ENCODE results near the gene PACSIN2. TPM values are rescaled to one million over a fixed set of nuclear protein-coding genes. Genes with fewer than 3 reads are reported as not detected.

Gene PACSIN2
- total and polyA plus RNA-seq, 7 experiments from 2014 or later: 26.6 to 62.5 (median 36.3) TPM

DNA sequence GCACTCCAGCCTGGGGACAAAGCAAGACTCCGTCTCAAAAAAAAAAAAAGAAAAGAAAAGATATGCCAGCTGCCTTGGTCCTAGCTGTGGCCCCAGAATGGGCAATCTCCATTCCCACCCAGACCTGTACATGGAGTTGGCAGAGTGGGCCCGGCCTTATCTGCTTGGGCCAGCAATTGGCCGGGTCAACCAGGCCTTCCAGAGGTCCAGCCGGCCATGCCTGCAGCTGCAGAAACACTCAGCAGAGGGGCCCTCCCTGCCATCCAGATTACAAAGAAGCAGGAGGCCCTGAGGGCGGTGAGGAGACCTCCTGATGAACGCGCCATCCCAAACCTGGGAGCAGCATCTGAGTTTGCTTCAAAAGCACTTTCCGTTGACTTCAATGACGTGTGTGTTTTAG, 131.0 kb downstream of the PACSIN2 start:
- Mint-ChIP-seq H3K27me3 (no peaks in the 10 kb centered on the region), H3K4me1 (peaks cover 0 to 11% (median 3%) of the 10 kb centered on the region in 7 donors), H3K4me3 (no peak overlapping the region), H3K9me3 (no peaks in the 10 kb centered on the region), H3K27ac (no peak overlapping the region), H3K36me3 (peaks cover 5 to 27% (median 11%) of the 10 kb centered on the region in 5 donors)
- no peak overlapping the region for H3K4me3 ChIP-seq (ENCODE audit: low read length)
- H3K4me1 ChIP-seq (ENCODE audit: control insufficient read depth in 2 of 2, insufficient read depth in 2 of 2, low read length in 2 of 2): no peaks in the 10 kb centered on the region
- H3K9me3 ChIP-seq (ENCODE audit: control insufficient read depth in 2 of 3, low read length in 3 of 3): no peaks in the 10 kb centered on the region
- H3K27me3 ChIP-seq (ENCODE audit: control insufficient read depth in 2 of 2, insufficient read depth in 2 of 2, low read length in 2 of 2): no peaks in the 10 kb centered on the region
- no peak overlapping the region for H3K27ac ChIP-seq (ENCODE audit: low read depth, low read length)
- no peak for DNase-seq
- ChIA-PET POLR2A (no interaction called here), CTCF (no interaction called here)
- H3K36me3 ChIP-seq (ENCODE audit: control insufficient read depth in 2 of 3, insufficient read depth in 3 of 3, low read length in 3 of 3): peaks cover 0 to 98% (median 15%) of the 10 kb centered on the region in 3 experiments
- intact Hi-C loops (cut with micrococcal nuclease): no loop called here
- no peak for ATAC-seq

DNA sequence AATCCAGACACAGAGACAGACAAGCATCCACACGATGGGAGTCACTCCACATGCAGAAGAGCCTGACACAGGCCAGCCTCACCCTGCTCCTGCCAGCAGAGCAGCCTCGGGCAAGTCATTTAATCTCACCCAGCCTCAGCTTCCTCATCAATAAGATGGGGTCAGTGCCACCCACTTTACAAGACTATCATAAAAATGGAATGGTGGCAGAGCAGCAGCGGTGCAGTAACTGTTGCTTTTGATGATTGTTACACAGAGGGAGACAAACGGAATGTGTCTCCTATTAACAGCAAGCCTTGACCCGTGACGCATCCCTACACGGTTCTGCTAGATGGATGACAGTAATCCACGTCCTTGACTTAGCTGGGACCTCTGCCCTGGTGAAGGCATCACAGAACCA, 131.8 kb downstream of the PACSIN2 start:
- Histone ChIP-seq H3K27ac (ENCODE audit: low read depth, low read length) (no peak overlapping the region), H3K4me3 (ENCODE audit: low read length) (no peak overlapping the region), H3K4me1 (ENCODE audit: control insufficient read depth in 2 of 2, insufficient read depth in 2 of 2, low read length in 2 of 2) (no peaks in the 10 kb centered on the region), H3K36me3 (ENCODE audit: control insufficient read depth in 2 of 3, insufficient read depth in 3 of 3, low read length in 3 of 3) (peaks cover 0 to 98% (median 10%) of the 10 kb centered on the region in 3 experiments), H3K9me3 (ENCODE audit: control insufficient read depth in 2 of 3, low read length in 3 of 3) (no peaks in the 10 kb centered on the region), H3K27me3 (ENCODE audit: control insufficient read depth in 2 of 2, insufficient read depth in 2 of 2, low read length in 2 of 2) (no peaks in the 10 kb centered on the region)
- Mint-ChIP-seq H3K9me3 (no peaks in the 10 kb centered on the region), H3K27ac (peak overlapping the region in 3 of 9 donors; percentile 16 to 51 (median 31)), H3K27me3 (no peaks in the 10 kb centered on the region), H3K4me3 (no peak overlapping the region), H3K36me3 (peaks cover 0 to 28% (median 8%) of the 10 kb centered on the region in 5 donors), H3K4me1 (peaks cover 0 to 3% (median 0%) of the 10 kb centered on the region in 7 donors)
- intact Hi-C loops (cut with micrococcal nuclease): no loop called here
- DNase-seq (no peak), ATAC-seq (no peak)
- ChIA-PET CTCF (no interaction called here), POLR2A (no interaction called here)

DNA sequence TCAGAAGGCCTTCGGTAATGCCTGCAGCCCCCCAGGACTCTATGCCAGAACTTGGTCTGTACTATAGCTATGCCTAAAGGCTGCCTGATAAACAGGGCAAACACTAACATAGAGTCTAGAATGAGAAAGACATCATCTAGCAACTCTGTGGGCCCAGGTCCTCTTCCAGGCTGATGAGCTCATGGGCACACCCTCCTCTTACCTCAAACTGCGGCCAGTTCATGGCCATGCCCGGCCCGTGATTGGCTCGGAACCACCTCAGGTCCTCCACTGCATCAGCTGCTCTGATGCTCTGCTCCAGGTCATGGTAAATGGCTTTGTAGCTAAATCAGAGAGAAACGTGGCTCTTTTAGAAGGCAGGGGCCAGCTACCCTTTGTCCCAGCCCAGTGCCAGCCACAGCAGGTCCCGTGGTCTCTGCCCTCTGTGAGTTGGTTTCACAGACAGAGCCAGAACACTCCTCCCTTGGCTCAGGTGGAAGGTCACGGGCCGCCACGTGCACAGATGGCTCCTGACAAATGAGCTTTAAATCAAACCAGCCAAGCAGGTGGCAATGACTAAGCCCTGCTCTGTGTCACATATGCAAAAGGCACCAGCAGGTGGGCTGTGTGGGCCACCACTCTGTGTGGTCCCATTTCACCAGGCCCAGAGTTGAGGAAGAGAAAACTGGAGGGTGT, 132.8 kb downstream of the PACSIN2 start:
- ChIA-PET POLR2A (no interaction called here), CTCF (no interaction called here)
- Mint-ChIP-seq H3K27ac (peak overlapping the region in 1 of 9 donors; percentile 53), H3K36me3 (peaks cover 0 to 31% (median 8%) of the 10 kb centered on the region in 5 donors), H3K9me3 (no peaks in the 10 kb centered on the region), H3K4me1 (no peaks in the 10 kb centered on the region), H3K27me3 (no peaks in the 10 kb centered on the region), H3K4me3 (no peak overlapping the region)
- H3K27ac ChIP-seq (ENCODE audit: low read depth, low read length): no peak overlapping the region
- DNase-seq: no peak
- no peak overlapping the region for H3K4me3 ChIP-seq (ENCODE audit: low read length)
- H3K36me3 ChIP-seq (ENCODE audit: control insufficient read depth in 2 of 3, insufficient read depth in 3 of 3, low read length in 3 of 3): peaks cover 0 to 98% (median 10%) of the 10 kb centered on the region in 3 experiments
- no peak for ATAC-seq
- no peaks in the 10 kb centered on the region for H3K4me1 ChIP-seq (ENCODE audit: control insufficient read depth in 2 of 2, insufficient read depth in 2 of 2, low read length in 2 of 2)
- no peaks in the 10 kb centered on the region for H3K9me3 ChIP-seq (ENCODE audit: control insufficient read depth in 2 of 3, low read length in 3 of 3)
- intact Hi-C loops (cut with micrococcal nuclease): no loop called here
- no peaks in the 10 kb centered on the region for H3K27me3 ChIP-seq (ENCODE audit: control insufficient read depth in 2 of 2, insufficient read depth in 2 of 2, low read length in 2 of 2)

DNA sequence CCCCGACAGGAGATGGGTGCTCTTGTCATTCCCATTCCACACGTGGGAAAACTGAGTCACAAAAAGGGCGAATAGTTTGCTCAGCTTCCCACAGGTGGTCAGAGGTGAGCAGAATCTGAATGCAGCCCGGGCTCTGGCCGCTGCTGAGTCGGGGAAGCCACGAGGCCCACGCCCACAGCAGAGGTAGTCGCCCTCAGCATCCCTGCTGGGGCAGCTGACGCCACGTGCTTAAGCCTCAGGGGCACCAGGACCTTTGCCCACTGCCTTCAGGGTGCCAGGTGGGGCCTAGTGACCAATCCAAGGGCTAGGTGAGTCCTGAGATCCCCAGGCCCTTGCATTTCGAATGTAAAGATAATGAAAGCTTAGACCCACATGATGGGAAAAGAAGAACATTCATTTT, 133.7 kb downstream of the PACSIN2 start:
- POLR2A ChIA-PET: no interaction called here
- no peak overlapping the region for H3K4me3 Mint-ChIP-seq
- Histone ChIP-seq H3K36me3 (ENCODE audit: control insufficient read depth in 2 of 3, insufficient read depth in 3 of 3, low read length in 3 of 3) (peaks cover 0 to 98% (median 15%) of the 10 kb centered on the region in 3 experiments), H3K4me1 (ENCODE audit: control insufficient read depth in 2 of 2, insufficient read depth in 2 of 2, low read length in 2 of 2) (no peaks in the 10 kb centered on the region), H3K9me3 (ENCODE audit: control insufficient read depth in 2 of 3, low read length in 3 of 3) (no peaks in the 10 kb centered on the region), H3K4me3 (ENCODE audit: low read length) (no peak overlapping the region), H3K27me3 (ENCODE audit: control insufficient read depth in 2 of 2, insufficient read depth in 2 of 2, low read length in 2 of 2) (no peaks in the 10 kb centered on the region), H3K27ac (ENCODE audit: low read depth, low read length) (no peak overlapping the region)
- intact Hi-C loops (cut with micrococcal nuclease): no loop called here
- CTCF ChIA-PET: no interaction called here
- no peak overlapping the region for H3K27ac Mint-ChIP-seq
- no peaks in the 10 kb centered on the region for H3K4me1 Mint-ChIP-seq
- ATAC-seq (no peak), DNase-seq (no peak)
- H3K9me3 Mint-ChIP-seq: no peaks in the 10 kb centered on the region
- no peaks in the 10 kb centered on the region for H3K27me3 Mint-ChIP-seq
- H3K36me3 Mint-ChIP-seq: peaks cover 0 to 37% (median 8%) of the 10 kb centered on the region in 5 donors

DNA sequence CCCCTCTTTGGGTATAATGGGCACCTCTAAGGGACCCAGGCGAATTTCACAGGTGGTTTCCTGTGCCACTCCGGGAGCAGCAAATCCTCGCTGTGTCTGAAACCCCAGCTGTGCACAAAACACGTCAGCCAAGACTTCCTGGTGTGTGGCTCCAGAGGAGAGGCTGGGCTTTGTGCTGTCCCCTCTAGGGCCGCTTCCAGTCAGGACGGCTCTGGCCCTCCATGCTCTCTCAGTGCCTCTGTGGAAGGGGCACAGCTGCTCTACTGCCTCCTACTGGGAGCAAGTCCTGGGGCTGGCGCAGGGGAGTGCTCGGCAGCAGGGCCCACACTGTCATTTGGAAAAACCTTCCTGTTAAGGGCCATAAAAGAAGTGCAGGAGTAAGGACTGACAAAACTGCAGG, 134.1 kb downstream of the PACSIN2 start:
- Mint-ChIP-seq H3K4me3 (no peak overlapping the region), H3K36me3 (peaks cover 0 to 37% (median 8%) of the 10 kb centered on the region in 5 donors), H3K27ac (peak overlapping the region in 1 of 9 donors; percentile 5), H3K9me3 (no peaks in the 10 kb centered on the region), H3K4me1 (no peaks in the 10 kb centered on the region), H3K27me3 (no peaks in the 10 kb centered on the region)
- Histone ChIP-seq H3K36me3 (ENCODE audit: control insufficient read depth in 2 of 3, insufficient read depth in 3 of 3, low read length in 3 of 3) (peaks cover 0 to 98% (median 15%) of the 10 kb centered on the region in 3 experiments), H3K4me1 (ENCODE audit: control insufficient read depth in 2 of 2, insufficient read depth in 2 of 2, low read length in 2 of 2) (no peaks in the 10 kb centered on the region), H3K9me3 (ENCODE audit: control insufficient read depth in 2 of 3, low read length in 3 of 3) (no peaks in the 10 kb centered on the region), H3K27ac (ENCODE audit: low read depth, low read length) (no peak overlapping the region), H3K4me3 (ENCODE audit: low read length) (no peak overlapping the region), H3K27me3 (ENCODE audit: control insufficient read depth in 2 of 2, insufficient read depth in 2 of 2, low read length in 2 of 2) (no peaks in the 10 kb centered on the region)
- DNase-seq: no peak
- no peak for ATAC-seq
- intact Hi-C loops (cut with micrococcal nuclease): no loop called here
- ChIA-PET CTCF (no interaction called here), POLR2A (no interaction called here)

DNA sequence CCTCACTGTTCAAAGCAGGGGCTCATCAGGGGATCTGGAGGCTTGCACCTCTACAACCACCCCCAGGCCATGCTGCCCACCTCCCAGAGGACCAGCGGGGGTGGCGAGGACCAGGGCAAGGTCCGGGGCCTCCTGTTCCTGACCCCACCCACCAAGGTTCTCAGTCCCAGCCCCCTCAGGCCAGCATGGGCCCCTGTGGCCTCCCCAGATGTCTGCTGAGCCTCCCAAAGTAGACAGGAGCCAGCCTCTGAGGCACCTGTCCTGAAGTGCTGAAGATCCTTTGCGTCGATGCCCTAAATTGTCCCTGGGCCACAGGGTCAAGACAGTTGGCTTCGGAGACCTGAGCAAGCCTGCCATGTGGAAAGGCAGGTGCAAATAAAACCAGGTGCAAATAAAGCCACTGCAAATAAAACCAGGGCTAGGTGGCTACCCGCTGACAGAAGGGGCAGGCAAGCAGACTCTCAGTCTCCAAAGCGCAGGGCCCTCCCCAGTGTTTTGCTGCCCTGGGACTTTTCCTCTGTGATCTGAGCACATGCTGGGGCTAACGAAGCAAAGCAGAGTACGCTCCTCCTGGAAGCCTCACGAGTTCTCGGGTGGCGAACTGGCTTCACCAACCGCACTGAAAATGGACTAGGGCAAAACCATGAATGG, 135.5 kb downstream of the PACSIN2 start:
- CTCF ChIA-PET: no interaction called here
- Histone ChIP-seq H3K27ac (ENCODE audit: low read depth, low read length) (no peak overlapping the region), H3K27me3 (ENCODE audit: control insufficient read depth in 2 of 2, insufficient read depth in 2 of 2, low read length in 2 of 2) (no peaks in the 10 kb centered on the region), H3K36me3 (ENCODE audit: control insufficient read depth in 2 of 3, insufficient read depth in 3 of 3, low read length in 3 of 3) (peaks cover 0 to 95% (median 15%) of the 10 kb centered on the region in 3 experiments), H3K9me3 (ENCODE audit: control insufficient read depth in 2 of 3, low read length in 3 of 3) (no peaks in the 10 kb centered on the region), H3K4me3 (ENCODE audit: low read length) (no peak overlapping the region), H3K4me1 (ENCODE audit: control insufficient read depth in 2 of 2, insufficient read depth in 2 of 2, low read length in 2 of 2) (no peaks in the 10 kb centered on the region)
- H3K27me3 Mint-ChIP-seq: no peaks in the 10 kb centered on the region
- peaks cover 0 to 37% (median 8%) of the 10 kb centered on the region in 5 donors for H3K36me3 Mint-ChIP-seq
- no peak for DNase-seq
- no peak overlapping the region for H3K4me3 Mint-ChIP-seq
- no peak overlapping the region for H3K27ac Mint-ChIP-seq
- POLR2A ChIA-PET: no interaction called here
- ATAC-seq: no peak
- H3K4me1 Mint-ChIP-seq: no peaks in the 10 kb centered on the region
- no peaks in the 10 kb centered on the region for H3K9me3 Mint-ChIP-seq
- intact Hi-C loops (cut with micrococcal nuclease): no loop called here

Data from naive thymus-derived CD4-positive, alpha-beta T cell (primary cell).